GM12873 (cell line): ENCODE measurements around the gene DPP10.

Source experiments
- CTCF ChIP-seq: IDR thresholded peaks from 2 replicates; pipeline ENCODE4 v1.5.1; 2012; ENCODE audit warnings: low read depth, mild to moderate bottlenecking, moderate library complexity, low read length, control low read depth; ENCODE audit not compliant: insufficient read depth; ENCODE audit errors: missing control alignments

DPP10 gene

GRCh38 chr2:115480741-115481140, 1038.3 kb downstream of the DPP10 start:
- no peak for TF ChIP-seq CTCF

GRCh38 chr2:115481842-115482241, 1039.4 kb downstream of the DPP10 start:
- no peak for TF ChIP-seq CTCF

- TF ChIP-seq CTCF, result no peak
These were observed 1041.2 kb downstream of the DPP10 start for GRCh38 chr2:115483666-115484065.

- no peak for TF ChIP-seq CTCF
These were observed 1042.0 kb downstream of the DPP10 start for GRCh38 chr2:115484486-115484885.

- TF ChIP-seq CTCF, result no peak
These were observed 1042.5 kb downstream of the DPP10 start for GRCh38 chr2:115484983-115485382.

- no peak for TF ChIP-seq CTCF
These were observed 1048.8 kb downstream of the DPP10 start for GRCh38 chr2:115491186-115491793.

GRCh38 chr2:115505331-115505730, 1062.9 kb downstream of the DPP10 start:
- no peak for TF ChIP-seq CTCF

- TF ChIP-seq CTCF, result no peak
These were observed 1078.3 kb downstream of the DPP10 start for GRCh38 chr2:115520727-115521126.
